Head of caudate nucleus (tissue), 42 donors: ENCODE results near the gene NLN.
"Not testable (repeated sequence)": the region's sequence is repeated elsewhere in the genome, so short reads cannot be mapped to it uniquely, and the experiment has no call there.

ENCODE experiments used
- DNase-seq, 42 donors: peaks; one replicate each; pipeline versions ENCODE4 v3.0.0 to v3.0.0-alpha.2; 2020 to 2021; ENCODE audit warnings: mixed read lengths in 7 of 42
- intact Hi-C: fragments of 100-400 bp; cut with DNase I; formaldehyde crosslinking; loops from one replicate; pipeline ENCODE4 v1.15.0; 2022

Gene NLN

DNA sequence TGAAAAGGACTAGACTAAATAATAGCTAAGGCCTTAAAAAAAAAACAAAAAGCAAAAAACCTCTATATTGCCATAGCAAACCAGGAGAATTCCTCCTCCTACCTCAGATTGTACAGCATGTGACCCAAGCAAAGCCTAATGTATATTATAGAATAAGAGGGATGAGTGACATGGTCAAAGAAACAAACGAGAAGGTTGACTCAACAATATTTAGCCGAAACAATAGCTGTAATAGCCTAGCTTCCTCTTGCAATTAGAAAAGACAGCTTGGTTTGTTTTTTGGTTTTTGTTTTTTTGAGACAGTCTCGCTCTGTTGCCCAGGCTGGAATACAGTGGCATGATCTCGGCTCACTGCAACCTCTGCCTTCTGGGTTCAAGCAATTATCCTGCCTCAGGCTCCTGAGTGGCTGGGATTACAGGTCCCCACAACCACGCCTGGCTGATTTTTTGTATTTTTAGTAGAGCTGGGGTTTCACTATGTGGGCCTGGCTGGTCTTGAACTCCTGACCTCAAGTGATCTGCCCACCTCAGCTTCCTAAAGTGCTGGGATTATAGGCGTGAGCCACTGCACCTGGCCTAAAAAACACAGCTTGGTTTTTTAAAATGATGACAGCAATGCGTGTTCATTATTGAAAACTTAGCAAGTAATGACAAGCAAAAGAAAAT lies 5.6 kb downstream of the NLN start:
- no peak for DNase-seq
- intact Hi-C loops = no loop called here

DNA sequence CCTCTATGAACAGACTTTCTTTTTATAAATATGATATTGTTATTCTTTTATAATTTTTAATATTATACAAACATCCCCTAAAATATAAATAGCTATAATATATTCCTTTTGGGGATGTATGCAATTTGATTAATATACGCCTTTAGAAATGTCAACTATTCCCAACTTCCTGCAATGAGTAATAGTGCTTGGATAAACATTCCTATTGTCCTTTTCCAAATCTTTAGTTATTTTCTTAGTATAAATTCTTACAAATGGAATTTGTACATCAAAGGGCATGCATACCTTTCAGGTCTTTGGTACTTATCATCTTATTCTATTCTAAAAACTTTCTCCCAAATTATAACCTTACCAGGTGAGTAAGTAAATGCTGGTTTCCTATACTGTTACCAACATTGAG lies 6.2 kb downstream of the NLN start:
- intact Hi-C loops = no loop called here
- DNase-seq = no peak

GRCh38 chr5:65730910-65731309 lies 8.9 kb downstream of the NLN start:
- intact Hi-C loops = no loop called here
- DNase-seq = peak in 2 of 42 donors; percentile 6 to 32

DNA sequence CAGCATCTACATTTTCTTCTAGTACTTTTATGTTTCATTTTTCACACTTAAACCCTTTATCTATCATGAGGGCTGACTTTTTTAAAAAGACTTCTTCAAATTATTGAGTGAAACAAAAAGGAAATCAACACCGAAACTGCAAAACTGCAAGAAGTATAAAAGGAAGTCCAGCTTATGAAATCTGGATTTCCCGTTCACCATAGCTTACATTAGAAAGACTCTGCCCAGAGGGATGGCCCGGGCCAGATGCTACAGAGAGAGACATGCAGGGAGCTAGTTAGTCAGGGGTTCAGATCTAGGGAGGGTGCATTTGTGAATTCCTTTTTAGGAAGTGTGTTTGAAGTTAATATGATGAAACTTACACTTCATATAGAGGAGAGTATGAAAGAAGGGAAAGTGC lies 10.0 kb downstream of the NLN start:
- intact Hi-C loops = not testable (repeated sequence)
- peak in 2 of 42 donors; percentile 24 to 27 for DNase-seq

- intact Hi-C loops, DNase-seq: not testable (repeated sequence)
These were observed 12.3 kb downstream of the NLN start for GRCh38 chr5:65734196-65734775.

DNA sequence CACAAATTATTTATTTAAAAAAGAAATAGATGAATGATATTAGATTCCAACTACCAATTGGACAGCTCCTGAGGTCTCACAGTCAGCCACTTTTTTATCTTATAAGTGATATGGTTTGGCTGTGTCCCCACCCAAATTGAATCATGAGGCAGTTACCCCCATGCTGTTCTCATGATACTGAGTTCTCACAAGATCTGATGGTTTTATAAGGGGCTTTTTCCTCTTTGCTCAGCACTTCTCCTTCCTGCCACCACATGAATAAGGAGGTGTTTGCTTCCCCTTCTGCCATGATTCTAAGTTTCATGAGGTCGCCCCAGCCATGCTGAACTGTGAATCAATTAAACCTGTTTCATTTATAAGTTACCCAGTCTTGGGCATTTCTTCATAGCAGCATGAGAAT lies 12.9 kb downstream of the NLN start:
- intact Hi-C loops = no loop called here
- DNase-seq = no peak

- no peak for DNase-seq
- intact Hi-C loops = no loop called here
These were observed 14.0 kb downstream of the NLN start for GRCh38 chr5:65736011-65736410.

DNA sequence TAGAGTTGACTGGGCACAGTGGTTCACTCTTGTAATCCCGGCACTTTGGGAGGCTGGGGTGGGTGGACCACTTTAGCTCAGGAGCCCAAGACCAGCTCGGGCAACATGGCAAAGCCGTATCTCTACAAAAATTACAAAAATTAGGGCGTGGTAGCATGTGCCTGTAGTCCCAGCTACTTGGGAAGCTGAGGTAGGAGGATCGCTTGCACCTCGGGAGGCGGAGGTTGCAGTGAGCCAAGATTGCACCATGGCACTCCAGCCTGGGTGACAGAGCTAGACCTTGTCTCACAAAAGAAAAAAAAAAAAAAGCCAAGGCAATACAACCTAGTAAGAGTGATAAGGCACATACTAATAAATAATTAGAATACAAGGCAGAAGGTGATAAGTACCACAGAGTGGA lies 15.8 kb downstream of the NLN start:
- DNase-seq = no peak
- intact Hi-C loops = no loop called here

DNA sequence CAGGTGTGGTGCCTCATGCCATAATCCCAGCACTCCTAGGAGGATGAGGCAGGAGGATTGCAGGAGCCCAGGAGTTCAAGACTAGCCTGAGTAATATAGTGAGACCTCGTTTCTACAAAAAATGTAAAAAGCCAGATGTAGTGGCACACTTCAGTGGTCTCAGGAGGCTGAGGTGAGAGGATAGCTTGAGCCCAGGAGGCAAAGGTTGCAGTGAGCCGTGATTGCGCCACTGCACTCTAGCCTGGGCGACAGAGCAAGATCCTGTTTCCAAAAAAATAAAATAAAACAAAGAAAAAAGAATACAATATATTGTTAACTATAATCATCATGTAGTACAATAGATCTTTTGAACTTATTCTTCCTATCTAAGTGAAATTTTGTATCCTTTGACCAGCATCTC lies 16.3 kb downstream of the NLN start:
- intact Hi-C loops = no loop called here
- peak in 1 of 42 donors; percentile 2 for DNase-seq

GRCh38 chr5:65739162-65739561 lies 17.2 kb downstream of the NLN start:
- DNase-seq = no peak
- intact Hi-C loops = no loop called here

- intact Hi-C loops = no loop called here
- DNase-seq = peak in 7 of 42 donors; percentile 14 to 44 (median 37)
These were observed 20.7 kb downstream of the NLN start for GRCh38 chr5:65742565-65743231.

GRCh38 chr5:65749221-65749844 lies 27.3 kb downstream of the NLN start:
- no peak for DNase-seq
- intact Hi-C loops = no loop called here

DNA sequence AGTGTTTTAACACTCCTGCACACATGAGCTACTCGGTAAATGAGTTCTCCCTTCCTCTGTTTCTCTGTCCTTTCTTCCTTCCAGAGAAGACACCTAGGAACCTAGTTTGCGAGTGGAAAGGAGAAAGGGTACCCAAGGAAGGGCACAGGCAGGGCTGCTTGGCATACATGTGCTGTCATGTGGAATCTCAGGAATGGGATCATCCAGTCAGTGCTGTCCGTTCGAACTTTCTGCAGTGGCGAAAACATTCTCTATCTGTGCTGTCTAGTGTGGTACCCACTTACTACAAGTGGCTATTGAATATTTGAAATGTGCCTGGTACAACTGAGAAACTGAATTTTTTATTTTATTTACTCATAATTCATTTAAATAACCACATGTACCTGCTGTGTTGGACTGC lies 28.0 kb downstream of the NLN start:
- intact Hi-C loops = loop anchor here (10.0 kb wide), 1 partner anchor 395 kb away; the partner anchor contains the start of gene SREK1
- no peak for DNase-seq

DNA sequence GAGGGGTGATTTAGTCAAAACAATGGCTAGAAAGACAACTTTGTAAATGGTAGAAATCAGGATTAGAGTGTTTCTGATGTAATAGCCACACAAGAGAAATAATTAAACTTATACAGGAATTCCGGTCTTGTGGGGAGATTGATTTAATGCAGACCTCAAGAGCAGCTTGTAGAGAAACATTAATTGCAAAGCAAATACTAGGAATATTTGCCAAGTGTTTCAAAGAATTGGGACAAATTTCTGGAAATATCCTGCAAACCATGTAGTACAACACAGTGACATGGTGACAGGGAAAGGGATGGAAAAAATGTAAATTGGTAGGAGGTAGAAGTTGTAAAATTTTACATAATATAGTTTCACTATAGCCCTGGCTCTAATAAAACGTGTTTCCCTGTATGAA lies 28.9 kb downstream of the NLN start:
- intact Hi-C loops = loop anchor here (10.0 kb wide), 1 partner anchor 394 kb away; the partner anchor contains the start of gene SREK1
- no peak for DNase-seq

DNA sequence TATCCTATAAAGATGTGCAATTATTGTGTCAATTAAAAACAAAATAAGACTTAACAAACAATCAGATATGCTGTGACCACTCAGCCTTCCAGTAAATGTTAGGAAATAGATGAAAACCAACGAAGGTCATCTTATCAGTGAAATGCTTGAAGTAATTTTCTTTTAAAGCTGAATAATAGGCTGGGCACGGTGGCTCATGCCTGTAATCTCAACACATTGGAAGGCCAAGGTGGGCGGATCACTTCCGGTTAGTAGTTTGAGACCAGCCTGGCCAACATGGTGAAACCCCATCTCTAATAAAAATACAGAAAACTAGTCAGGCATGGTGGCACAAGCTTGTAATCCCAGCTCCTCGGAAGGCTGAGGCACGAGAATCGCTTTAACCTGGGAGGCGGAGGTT lies 31.2 kb downstream of the NLN start:
- no peak for DNase-seq

GRCh38 chr5:65758546-65759144 lies 36.6 kb downstream of the NLN start:
- no peak for DNase-seq
- intact Hi-C loops = loop anchor here (10.0 kb wide), 1 partner anchor 386 kb away; the partner anchor contains the start of gene SREK1

More for the DNA sequence above, 31.2 kb downstream of the NLN start:
- intact Hi-C loops = loop anchor here (10.0 kb wide), 1 partner anchor 392 kb away; the partner anchor contains the start of gene SREK1

DNA sequence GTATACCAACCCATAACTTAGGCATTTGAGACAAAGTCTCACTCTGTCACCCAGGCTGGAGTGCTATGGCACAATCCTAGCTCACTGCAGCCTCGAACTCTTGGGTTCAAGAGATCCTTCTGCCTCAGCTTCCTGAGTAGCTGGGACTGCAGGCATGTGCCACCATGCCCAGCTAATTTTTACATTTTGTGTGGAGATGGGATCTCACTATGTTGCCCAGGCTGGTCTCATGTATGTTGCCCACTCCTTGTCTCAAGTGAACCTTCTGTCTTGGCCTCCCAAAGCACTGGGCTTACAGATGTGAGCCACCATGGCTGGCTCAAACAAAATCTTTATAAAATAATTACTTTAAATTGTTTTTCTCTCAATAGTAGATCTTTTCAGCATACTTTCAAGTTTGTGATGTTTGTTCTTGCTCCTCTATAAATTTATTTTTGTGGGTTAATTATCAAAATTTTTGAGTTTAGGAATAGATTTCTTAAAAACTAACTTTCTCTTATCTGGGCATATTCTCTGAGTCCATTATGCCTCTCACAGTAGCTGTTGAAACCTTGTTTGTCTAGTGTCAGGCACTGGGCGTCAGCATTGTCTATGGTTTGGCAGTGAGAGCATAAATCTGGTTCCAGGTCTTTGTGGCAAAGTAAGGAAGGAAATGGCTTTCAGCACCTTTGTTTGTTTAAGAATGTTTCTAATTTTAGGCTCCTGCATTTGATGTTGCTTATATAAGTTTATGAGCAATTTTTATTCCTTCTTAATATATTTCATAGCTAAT lies 38.7 kb downstream of the NLN start:
- intact Hi-C loops = no loop called here
- DNase-seq = peak in 41 of 42 donors; percentile 30 to 84 (median 65)

DNA sequence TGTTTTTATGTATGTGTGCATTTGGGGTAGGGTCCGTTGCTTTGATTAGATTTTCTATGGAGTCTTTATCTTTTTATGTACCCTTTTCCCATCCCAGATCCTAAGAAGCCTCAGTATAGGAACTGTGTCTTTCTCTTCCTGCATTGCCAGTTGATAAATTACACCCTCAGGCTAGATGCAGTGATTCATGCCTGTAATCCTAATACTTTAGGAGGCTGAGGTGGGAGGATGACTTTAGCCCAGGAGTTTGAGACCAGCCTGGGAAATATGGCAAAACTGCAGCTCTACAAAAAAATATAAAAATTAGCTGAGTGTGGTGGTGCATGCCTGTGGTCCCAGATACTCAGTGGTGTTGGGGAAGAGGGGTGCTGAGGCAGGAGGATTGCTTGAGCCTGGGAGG lies 40.2 kb downstream of the NLN start:
- intact Hi-C loops = no loop called here

DNA sequence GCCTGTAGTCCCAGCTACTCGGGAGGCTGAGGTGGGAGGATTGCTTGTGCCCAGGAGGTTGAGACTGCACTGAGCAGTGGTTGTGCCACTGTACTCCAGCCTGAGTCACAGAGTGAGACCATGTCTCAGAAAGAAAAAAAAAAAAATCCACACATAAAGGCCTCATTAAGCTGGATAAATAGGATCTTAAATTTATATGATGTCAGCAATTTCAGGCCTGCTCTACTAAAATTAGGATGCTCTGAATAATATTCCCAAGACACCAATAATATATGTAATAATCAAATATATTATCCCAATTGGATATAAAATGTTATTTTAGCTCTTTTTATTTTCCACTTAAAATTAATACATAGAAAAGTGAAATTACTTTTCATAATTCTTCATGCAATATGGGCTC lies 43.6 kb downstream of the NLN start:
- intact Hi-C loops = no loop called here

More for the DNA sequence above, 40.2 kb downstream of the NLN start:
- no peak for DNase-seq

More for the DNA sequence above, 43.6 kb downstream of the NLN start:
- DNase-seq = no peak
